AG20443 (cell line): ENCODE measurements around the gene ADAMTS10.
"Not testable (repeated sequence)": the region's sequence is repeated elsewhere in the genome, so short reads cannot be mapped to it uniquely, and the experiment has no call there.

Experiments used
- DNase-seq: peaks from one replicate; pipeline ENCODE4 v3.0.0; 2012; ENCODE audit warnings: low spot score, mixed read lengths

ADAMTS10 gene

DNA sequence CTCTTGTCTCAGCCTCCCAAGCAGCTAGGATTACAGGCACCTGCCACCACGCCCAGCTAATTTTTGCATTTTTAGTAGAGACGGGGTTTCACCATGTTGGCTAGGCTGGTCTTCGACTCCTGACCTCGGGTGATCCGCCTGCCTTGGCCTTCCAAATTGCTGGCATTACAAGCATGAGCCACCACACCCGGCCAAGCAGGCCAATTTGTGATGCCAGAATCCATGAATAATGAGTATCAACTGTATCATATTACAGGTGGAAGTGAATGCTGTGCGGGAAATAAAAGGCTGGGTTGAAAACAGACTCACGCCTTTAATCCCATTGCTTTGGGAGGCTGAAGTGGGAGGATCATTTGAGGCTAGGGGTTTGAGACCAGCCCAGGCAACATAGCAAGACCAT is 16.3 kb upstream of the ADAMTS10 start:
- no peak for DNase-seq

DNA sequence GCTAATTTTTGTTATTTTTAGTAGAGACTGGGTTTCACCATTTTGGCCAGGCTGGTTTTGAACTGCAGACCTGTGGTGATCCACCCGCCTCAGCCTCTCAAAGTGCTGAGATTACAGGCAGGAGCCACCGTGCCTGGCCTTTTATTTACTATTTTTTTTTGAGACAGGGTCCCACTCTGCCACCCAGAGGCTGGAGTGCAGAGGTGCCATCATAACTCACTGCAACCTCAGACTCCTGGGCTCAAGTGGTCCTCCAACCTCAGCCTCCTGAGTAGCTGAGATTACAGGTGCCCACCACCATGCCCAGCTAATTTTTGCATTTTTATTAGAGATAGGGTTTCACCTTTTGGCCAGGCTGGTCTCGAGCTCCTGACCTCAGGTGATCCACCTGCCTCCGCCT is 12.4 kb upstream of the ADAMTS10 start:
- DNase-seq, result not testable (repeated sequence)

- no peak for DNase-seq
Measured at GRCh38 chr19:8618751-8619150, 8.2 kb upstream of the ADAMTS10 start.

- DNase-seq, result no peak
Measured at GRCh38 chr19:8617984-8618383, 7.5 kb upstream of the ADAMTS10 start.

DNA sequence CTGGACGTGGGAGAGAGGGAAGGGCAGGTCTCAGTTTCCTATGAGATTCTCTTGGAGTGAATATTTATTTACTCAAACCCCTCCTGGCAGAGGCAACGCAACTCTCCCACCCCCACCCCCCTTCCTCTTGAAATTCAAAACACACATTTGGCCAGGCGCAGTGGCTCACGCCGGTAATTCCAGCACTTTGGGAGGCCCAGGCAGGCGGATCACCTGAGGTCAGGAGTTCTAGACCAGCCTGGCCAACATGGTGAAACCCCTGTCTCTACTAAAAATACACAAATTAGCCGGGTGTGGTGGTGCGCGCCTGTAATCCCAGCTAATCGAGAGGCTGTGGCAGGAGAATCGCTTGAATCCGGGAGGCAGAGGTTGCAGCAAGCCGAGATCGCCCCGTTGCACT is 6.8 kb upstream of the ADAMTS10 start:
- not testable (repeated sequence) for DNase-seq

GRCh38 chr19:8616861-8617260 is 6.3 kb upstream of the ADAMTS10 start:
- no peak for DNase-seq

GRCh38 chr19:8615813-8616596 is 5.5 kb upstream of the ADAMTS10 start:
- peak; percentile 77 for DNase-seq

DNA sequence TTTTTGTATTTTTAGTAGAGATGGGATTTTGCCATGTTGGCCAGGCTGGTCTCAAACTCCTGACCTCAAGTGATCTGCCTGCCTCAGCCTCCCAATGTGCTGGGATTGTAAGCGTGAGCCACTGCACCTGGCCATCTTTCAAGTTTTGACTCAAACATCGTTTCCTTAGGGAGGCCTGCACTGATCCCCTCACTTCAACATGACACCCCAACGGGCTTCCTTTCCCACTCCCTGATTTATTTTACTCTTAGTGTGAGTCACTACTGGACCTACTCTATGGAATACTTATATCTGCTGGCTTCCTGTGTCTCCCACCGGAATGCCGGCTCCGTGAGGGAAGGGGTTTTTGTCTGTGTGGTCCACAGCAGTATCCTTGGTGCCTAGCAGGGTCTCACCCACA is 4.5 kb upstream of the ADAMTS10 start:
- DNase-seq, result no peak

- DNase-seq, result no peak
Measured at GRCh38 chr19:8614455-8614854, 3.9 kb upstream of the ADAMTS10 start.

- no peak for DNase-seq
Measured at GRCh38 chr19:8612807-8613171, 2.3 kb upstream of the ADAMTS10 start.

GRCh38 chr19:8611877-8612806 is 1.6 kb upstream of the ADAMTS10 start:
- peak; percentile 78 for DNase-seq

GRCh38 chr19:8611391-8611876 is 919 bp upstream of the ADAMTS10 start:
- DNase-seq, result no peak

DNA sequence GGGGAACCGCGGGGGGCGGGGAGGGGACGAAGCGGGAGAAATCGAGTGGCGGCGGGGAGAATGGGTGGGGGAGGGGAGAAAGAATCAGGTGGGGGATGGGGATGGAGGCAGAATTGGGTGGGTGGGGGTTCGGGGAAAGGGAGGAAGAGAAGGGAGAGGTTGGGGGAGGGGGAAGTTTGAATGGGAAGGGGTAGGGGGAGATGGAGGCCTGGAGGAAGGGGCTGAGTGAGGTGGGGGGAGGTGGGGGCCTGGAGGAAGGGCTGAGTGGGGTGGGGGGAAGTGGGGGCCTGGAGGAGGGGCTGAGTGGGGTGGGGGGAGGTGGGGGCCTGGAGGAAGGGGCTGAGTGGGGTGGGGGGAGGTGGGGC is 403 bp upstream of the ADAMTS10 start:
- no peak for DNase-seq

- peak; percentile 82 for DNase-seq
Measured at GRCh38 chr19:8609279-8610040, 1.1 kb downstream of the ADAMTS10 start.

DNA sequence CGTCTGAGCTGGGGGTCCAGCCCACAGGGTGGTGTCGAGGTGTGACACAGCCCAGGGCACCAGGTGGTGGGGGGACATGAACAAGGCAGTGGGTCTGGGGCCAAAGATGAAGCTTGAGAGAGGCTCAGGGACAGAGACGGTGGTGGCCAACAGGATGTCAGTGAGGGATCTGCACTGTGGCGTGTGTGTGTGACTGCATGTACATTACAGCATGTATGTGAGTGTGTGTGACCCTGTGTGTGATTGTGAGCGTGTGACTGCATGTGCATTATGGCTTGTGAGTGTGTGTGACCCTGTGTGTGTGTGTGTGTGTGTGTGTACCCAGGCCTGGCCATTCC is 1.6 kb downstream of the ADAMTS10 start:
- DNase-seq, result no peak

DNA sequence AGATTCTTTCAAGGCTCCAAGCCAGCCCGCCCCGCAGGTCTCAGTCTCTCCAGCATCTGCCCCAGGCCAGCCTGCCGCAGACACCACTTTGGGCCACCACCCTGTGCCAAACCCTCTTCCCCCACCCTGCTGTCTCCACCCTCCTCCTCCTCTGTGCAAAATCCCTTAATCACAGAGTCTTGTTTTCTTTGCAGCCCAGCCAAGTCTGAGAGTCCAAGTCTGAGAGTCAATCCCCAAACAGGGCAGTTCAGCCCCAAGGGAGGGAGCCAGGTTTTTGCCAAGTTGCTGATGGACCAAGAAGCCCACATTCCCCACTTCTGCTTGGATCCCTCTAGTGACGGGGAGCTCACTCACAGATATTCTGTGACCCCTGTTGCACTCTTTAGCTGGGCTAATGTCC is 3.1 kb downstream of the ADAMTS10 start:
- peak; percentile 83 for DNase-seq

- no peak for DNase-seq
Measured at GRCh38 chr19:8605514-8605913, 5.0 kb downstream of the ADAMTS10 start.

DNA sequence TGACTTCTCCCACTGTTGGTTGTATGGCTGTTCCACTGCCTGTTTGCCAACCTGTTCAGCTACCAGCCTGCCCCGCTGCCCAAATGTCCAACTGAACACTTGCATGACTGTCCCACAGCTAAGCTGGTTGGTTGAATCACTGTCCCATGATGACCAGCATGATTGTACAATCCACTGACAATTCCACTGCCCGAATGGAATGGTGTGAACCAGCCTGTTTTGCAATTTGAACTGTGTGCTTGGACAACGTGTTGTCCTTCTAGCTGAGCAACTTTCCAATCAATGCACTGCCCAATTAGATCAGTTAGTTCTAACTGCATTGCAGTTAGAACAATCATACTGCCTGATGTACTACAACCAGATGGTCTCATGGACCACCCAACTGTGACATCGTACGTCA is 8.7 kb downstream of the ADAMTS10 start:
- no peak for DNase-seq

- no peak for DNase-seq
Measured at GRCh38 chr19:8600816-8601215, 9.7 kb downstream of the ADAMTS10 start.

DNA sequence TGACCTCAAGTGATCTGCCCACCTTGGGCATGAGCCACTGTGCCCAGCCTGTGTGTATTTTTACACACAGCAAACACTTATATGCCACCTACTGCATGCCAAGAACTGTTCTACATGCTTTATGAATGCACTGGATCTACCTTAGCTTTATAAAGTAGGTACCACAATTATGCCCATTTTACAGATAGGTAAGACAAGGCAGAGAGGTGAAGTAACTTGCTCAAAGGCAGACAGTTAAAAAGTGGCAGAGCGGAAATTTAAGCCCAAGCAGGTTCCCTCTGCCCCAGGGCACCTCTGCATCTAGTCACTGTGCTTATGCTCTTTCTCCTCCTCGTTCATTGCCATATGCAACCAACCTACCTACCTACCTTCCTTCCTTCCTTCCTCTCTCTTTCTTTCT is 10.5 kb downstream of the ADAMTS10 start:
- no peak for DNase-seq

GRCh38 chr19:8596168-8596567 is 14.3 kb downstream of the ADAMTS10 start:
- no peak for DNase-seq

DNA sequence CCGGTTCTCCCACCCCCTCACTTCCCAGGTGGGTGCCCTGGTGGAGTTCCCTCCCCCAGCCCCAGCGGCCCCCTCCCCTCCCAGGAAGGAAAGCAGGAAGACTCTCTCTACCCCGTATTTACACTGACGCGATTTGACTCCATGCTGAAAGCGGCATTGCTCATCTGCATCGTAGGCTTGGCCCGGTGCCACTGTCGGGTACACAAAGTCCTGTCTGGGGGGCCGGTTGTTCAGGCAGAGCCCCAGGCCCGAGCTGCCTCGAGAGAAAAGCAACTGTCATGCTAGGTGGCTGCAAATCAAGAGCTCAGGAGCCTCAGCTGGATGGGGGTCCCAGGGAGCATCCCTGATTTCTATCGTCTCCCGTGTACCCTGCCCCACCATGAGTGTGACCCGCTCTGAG is 14.9 kb downstream of the ADAMTS10 start:
- no peak for DNase-seq

DNA sequence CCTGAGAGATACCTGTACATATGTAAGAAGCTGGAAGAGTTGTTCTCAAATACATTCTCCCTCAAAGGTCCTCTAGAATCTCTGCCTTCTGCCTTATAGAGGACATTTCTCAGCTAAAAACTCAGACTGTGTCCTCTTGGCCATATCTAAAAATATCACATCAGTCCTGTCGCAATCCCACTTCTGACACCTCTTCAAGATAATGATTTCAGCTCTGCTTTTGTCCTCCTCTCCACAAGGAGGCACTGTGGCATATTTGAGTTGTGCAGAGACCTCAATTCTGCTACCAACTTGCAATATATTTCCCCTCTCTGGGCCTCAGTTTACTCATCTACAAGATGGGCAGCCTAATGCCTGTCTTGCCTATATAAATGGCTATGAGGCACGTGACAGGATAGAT is 16.6 kb downstream of the ADAMTS10 start:
- DNase-seq, result no peak
